GM20431 (cell line): ENCODE data around the gene GOSR2.

ENCODE experiments used
- in situ Hi-C: fragments of 300-500 bp; cut with MseI, MboI; formaldehyde crosslinking; loops from one replicate; pipeline ENCODE4 v1.15.0; 2020; ENCODE audit warnings: low sequenced_read_pairs; ENCODE audit not compliant: unreplicated experiment

GOSR2 gene

DNA sequence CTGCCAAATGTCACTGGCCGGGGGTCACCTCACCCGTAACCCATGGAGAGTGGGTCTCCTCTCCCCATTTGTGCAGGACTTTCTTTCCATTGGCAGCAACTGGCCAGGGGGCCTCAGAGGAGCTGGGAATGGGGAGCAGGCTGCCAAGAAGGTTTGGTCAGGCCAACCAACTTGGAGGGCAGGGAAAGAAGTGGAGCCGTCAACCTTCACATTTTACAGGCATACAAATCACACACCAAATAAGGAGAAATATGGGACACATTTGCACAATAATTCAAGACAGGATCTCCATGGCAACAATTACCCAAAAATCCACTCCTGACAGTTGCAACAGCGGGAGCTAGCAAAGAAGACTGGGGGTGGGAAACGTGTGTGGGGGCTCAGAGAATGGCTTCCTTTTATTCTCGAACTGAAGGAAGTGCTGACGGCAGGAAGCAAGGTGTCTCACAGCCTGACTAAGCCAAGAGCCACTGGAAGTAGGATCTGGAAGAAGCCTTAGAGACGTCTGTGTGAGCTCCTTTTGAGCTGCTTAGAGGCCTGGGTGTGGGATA lies 35.2 kb downstream of the GOSR2 start:
- in situ Hi-C loops = no loop called here

- in situ Hi-C loops = no loop called here
These were observed 37.2 kb downstream of the GOSR2 start for GRCh38 chr17:46960152-46960551.

GRCh38 chr17:46962374-46962790 lies 39.4 kb downstream of the GOSR2 start:
- in situ Hi-C loops = no loop called here

GRCh38 chr17:46963571-46963970 lies 40.6 kb downstream of the GOSR2 start:
- in situ Hi-C loops = no loop called here

GRCh38 chr17:46964315-46965265 lies 41.6 kb downstream of the GOSR2 start:
- in situ Hi-C loops = no loop called here

DNA sequence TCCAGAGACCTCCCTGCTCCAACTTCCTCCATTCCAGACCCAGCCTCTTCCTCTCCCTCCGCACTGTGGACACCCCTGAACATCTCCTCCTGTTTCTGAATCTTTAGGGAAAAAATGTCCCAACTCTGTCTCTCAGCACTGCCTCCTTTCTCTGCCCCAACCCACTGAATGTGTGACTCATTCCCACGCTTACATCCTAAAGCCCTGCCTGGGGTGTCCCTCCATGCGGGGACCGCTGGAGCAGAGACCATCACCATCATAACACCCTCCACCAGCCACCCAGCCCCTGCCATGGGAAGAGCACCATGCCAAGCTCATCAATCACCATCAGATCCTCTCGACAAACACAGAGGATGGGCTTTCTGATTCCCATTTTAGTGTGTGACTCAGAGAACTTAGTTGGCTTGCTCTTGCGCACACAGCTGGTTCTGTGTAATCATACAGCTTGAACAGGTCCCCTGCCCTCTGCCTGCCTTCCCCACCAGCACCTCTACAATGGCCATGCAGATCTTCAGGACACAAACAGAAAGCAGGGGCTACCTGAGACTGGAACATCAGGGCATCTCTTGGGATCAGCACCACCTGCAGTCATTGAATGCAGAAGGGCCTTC lies 45.4 kb downstream of the GOSR2 start:
- in situ Hi-C loops = no loop called here

DNA sequence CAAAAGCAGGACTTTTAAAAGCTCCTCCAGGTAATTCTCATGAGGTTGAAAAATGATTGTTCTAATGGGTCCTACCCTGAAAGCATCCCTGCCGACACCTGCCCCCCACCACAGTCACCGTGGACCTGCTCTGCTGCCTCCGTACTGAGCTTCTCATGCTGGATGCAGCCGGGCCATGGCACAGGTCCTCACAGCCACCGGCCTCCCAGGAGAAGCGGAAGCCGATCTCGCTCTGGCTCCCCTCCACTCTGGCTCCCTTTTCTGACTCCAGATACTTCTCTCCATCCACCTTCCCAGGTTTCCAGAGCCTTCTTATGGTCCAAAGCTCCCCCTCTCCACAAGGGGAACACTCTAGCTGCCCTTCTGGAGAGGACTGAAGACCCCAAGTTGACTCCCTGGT lies 45.9 kb downstream of the GOSR2 start:
- in situ Hi-C loops = no loop called here

DNA sequence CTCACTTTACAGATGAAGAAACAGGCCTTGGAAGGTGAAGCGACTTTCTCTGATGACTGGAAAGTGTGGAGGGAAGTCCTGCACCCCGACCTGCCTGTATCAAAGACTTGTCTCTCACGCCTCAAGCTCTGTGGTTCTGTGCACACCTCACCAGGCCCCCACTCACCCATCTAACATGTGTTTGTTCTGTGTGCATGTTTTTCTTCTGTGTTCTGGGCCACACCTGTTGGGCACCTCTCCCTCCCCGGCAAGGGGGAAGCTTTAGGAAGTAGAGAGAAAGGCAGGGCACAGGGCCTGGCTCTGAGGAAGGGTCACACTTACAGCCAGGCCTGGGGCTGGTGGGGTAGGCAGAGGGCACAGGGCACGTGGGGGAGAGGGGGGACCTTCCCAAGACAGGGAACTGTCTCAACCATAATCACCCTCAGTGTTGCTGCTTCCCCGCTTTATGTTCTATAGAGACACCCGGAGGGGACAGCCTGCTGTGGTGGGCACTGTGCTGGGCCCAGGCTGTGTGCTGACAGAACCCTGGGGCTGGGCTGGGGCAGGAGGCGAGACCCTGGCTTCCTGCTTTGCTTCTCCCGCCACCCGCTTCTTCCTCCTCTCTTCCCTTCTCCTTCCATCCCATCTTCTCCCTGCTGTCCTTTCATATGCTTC lies 48.8 kb downstream of the GOSR2 start:
- in situ Hi-C loops = no loop called here

DNA sequence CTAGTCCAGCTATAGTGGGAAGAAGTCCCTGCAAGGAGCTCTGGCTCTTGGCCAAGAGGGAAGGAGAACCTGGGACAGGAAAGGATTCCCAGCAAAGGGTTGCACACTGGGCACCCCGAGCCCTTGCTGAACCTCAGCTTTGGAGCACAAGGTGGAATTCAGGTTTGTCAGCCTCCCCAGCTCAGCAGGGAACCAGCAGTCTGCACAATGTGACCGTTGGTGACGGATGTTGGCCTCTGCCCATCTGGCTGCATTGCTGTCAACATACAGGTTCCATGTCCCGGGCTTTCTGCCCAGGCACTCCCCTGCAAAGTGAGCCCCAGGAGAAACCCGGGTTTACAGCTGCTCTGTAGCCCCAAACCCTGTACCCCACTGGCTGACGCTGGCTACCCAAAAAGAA lies 49.4 kb downstream of the GOSR2 start:
- in situ Hi-C loops = no loop called here

DNA sequence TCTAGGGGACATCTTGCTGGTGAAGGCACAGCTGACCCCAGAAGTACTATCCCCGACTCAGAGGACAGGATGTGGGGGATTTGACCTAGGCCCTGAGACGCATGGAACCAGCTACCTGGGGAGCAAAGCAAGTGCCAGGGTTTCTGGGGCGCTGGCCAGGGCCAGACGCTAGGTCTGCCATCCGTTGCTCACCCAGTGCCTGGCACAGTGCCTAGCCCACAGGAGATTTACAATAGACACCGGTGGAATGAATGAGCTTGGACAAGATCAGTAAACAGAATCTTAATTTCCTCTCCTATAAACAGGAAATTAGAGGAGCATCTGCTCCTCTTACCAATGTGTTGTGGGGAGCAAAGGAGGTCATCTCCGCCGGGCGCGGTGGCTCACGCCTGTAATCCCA lies 51.1 kb downstream of the GOSR2 start:
- in situ Hi-C loops = no loop called here

DNA sequence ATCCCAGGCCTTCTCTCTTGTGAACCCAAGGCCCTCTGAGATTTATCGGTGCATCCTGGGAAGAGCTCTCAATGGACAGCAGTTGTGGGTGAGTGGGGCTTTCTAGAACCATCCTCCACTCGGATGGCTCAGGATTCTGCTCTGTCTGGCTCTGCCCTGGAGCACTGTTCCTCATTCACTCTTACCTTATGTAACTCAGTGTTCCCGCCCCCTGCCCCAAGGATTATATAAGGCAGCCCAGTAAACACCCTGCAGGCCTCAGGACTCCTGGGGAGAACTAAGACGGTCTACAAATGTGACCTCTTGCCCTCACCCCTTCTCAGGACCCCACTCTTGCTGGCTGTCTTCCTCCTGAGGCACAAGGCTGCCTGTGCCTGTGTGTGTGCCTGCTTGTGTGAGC lies 52.3 kb downstream of the GOSR2 start:
- in situ Hi-C loops = no loop called here

- in situ Hi-C loops = no loop called here
These were observed 53.8 kb downstream of the GOSR2 start for GRCh38 chr17:46976626-46977270.

DNA sequence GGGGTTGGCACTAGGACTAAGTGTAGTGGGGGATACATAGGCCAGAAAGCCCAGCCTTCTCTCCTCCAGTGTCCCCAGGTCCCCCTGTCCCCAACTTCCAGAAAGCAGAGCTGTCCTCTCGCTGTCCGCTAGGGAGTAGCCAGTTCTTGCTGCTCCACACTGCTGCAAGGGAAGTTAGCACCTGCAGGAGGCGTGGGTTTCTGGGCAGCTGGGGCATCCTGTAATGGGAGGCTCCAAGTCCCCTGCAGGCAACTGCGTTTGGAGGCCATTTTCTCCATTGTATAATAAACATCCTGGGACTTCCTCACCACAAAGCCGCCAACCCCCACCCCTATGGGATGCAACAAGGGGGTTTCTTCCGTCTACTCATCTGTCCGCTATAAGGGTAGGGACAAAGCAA lies 54.4 kb downstream of the GOSR2 start:
- in situ Hi-C loops = no loop called here

DNA sequence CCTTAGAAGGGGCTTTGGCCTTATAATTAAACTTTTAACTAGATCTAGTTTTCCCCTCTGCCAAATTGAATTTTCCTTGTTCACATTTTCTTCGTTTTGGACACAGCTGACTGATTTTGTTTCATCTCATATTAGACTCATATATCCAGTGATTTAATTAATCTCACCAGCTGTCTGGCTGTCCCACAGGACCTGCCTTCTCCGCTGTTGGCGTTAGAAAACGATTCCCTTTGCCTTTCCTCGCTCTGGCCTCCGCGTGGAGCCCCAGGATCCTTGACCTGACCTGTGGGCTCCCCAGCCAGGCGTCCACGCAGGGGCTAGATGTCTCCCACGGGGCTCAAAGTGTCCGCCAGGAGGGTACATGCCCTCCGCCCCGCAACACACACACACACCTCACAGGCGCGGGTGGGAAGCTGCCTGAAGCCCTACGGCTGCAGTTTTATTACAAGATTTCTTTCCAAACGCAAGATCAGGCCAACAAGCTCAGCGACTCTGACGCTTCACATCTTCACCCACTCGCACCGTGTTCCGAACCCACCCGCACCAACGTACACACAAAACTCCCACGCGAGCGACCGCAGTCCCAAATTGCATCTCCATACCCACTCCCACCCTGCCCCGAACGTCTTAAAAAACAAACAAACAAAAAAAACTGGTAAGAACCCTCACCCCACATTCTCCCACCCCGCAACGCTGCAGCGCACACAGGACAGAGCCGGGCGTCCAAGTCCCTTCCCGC lies 55.0 kb downstream of the GOSR2 start:
- in situ Hi-C loops = no loop called here

DNA sequence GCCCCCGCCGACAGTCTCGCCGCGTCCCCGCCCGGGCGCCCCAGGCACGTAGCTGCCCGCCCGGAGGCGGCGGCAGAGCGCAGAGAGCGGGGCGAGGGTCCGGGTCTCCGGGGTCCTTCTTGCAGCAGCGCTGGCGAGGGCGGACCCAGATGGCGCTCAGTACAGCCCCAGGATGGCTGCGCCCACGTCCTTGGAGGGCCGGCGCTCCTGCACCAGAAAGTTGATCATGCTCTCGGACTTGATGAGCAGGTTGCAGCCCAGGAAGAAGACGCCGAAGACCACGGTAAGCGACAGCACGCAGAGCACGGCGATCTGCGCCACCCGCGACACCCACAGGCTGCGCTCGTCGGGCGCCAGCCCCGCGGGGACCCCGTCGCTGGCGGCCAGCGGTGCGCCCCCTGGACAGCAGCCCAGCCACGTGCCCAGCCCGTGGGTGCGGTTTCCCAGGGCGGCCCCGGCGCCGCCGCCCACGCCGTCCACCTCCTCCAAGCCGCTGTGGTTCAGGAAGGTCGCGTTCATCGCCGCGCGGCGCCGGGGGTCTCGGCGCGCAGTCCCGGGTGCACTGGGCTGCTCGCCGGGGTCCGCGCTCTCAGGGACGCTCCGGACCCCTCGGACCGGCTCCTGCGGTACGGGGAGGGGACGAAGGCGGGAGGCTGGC lies 55.7 kb downstream of the GOSR2 start:
- in situ Hi-C loops = no loop called here

- in situ Hi-C loops = no loop called here
These were observed 56.3 kb downstream of the GOSR2 start, which contains the start of gene RPRML for GRCh38 chr17:46979147-46979863. Gene RPRML (minus strand): TSS chr17:46979253. CDS start chr17:46979007, 246 bp downstream.

- in situ Hi-C loops = no loop called here
These were observed 59.6 kb downstream of the GOSR2 start for GRCh38 chr17:46982577-46982976.

- in situ Hi-C loops = no loop called here
These were observed 60.8 kb downstream of the GOSR2 start for GRCh38 chr17:46983782-46984181.
